Activated naive CD8-positive, alpha-beta T cell (primary cell): ENCODE results near the gene MEGF6.

Source experiments
- H3K27ac Mint-ChIP-seq: one replicate; pipeline ENCODE4 v1.8.0; 2021; ENCODE audit warnings: mixed read lengths
- H3K27me3 Mint-ChIP-seq: one replicate; pipeline ENCODE4 v1.8.0; 2021; ENCODE audit warnings: mixed read lengths
- H3K36me3 Mint-ChIP-seq: one replicate; pipeline ENCODE4 v1.8.0; 2021; ENCODE audit warnings: mixed read lengths
- H3K4me1 Mint-ChIP-seq: one replicate; pipeline ENCODE4 v1.8.0; 2021; ENCODE audit warnings: low read depth, mixed read lengths
- H3K4me3 Mint-ChIP-seq: one replicate; pipeline ENCODE4 v1.8.0; 2021; ENCODE audit warnings: mild to moderate bottlenecking, mixed read lengths
- H3K9me3 Mint-ChIP-seq: one replicate; pipeline ENCODE4 v1.8.0; 2021; ENCODE audit warnings: low read depth, mixed read lengths

Gene MEGF6

GRCh38 chr1:3483380-3483779 is 127.9 kb downstream of the MEGF6 start:
- Mint-ChIP-seq H3K4me3 (no peak overlapping the region), H3K4me1 (peaks cover 2% of the 10 kb centered on the region), H3K27me3 (peaks cover 2% of the 10 kb centered on the region), H3K36me3 (no peaks in the 10 kb centered on the region), H3K27ac (no peak overlapping the region), H3K9me3 (peaks cover 6% of the 10 kb centered on the region)

- no peaks in the 10 kb centered on the region for H3K9me3 Mint-ChIP-seq
- H3K36me3 Mint-ChIP-seq = no peaks in the 10 kb centered on the region
- H3K27me3 Mint-ChIP-seq = peaks cover 2% of the 10 kb centered on the region
- H3K27ac Mint-ChIP-seq = no peak overlapping the region
- H3K4me3 Mint-ChIP-seq = no peak overlapping the region
- peaks cover 2% of the 10 kb centered on the region for H3K4me1 Mint-ChIP-seq
Measured at GRCh38 chr1:3482378-3482849, 128.9 kb downstream of the MEGF6 start.

- Mint-ChIP-seq H3K4me1 (peaks cover 2% of the 10 kb centered on the region), H3K27ac (no peak overlapping the region), H3K9me3 (no peaks in the 10 kb centered on the region), H3K27me3 (peaks cover 2% of the 10 kb centered on the region), H3K36me3 (no peaks in the 10 kb centered on the region), H3K4me3 (no peak overlapping the region)
Measured at GRCh38 chr1:3481836-3482375, 129.4 kb downstream of the MEGF6 start.

DNA sequence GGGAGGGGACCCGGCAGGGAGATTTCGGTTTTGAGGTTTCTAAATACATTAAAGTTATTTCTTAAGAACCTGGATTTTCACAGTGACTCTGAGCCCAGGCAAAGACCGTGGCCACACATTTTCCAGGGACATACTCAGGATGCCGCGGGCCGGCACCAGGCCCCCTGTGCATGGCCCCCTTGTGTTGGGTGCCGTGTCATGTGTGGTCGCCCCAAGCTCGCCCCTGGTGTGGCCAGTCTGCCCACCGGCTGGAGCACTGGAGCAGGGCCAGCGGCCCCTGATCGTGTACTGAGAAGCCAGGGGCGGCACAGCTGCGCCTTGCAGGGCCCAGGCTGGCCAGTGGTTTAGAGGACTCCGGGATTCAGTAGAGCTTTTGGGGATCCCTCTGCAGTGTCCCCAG is 130.3 kb downstream of the MEGF6 start:
- H3K4me3 Mint-ChIP-seq = no peak overlapping the region
- no peaks in the 10 kb centered on the region for H3K9me3 Mint-ChIP-seq
- peaks cover 2% of the 10 kb centered on the region for H3K4me1 Mint-ChIP-seq
- peaks cover 2% of the 10 kb centered on the region for H3K27me3 Mint-ChIP-seq
- no peaks in the 10 kb centered on the region for H3K36me3 Mint-ChIP-seq
- H3K27ac Mint-ChIP-seq = no peak overlapping the region

- no peak overlapping the region for H3K4me3 Mint-ChIP-seq
- peaks cover 2% of the 10 kb centered on the region for H3K27me3 Mint-ChIP-seq
- no peaks in the 10 kb centered on the region for H3K9me3 Mint-ChIP-seq
- H3K27ac Mint-ChIP-seq = no peak overlapping the region
- no peaks in the 10 kb centered on the region for H3K36me3 Mint-ChIP-seq
- H3K4me1 Mint-ChIP-seq = peaks cover 2% of the 10 kb centered on the region
Measured at GRCh38 chr1:3480369-3480719, 131.0 kb downstream of the MEGF6 start.

- H3K4me3 Mint-ChIP-seq = no peak overlapping the region
- peaks cover 2% of the 10 kb centered on the region for H3K27me3 Mint-ChIP-seq
- H3K4me1 Mint-ChIP-seq = peaks cover 2% of the 10 kb centered on the region
- H3K27ac Mint-ChIP-seq = no peak overlapping the region
- H3K9me3 Mint-ChIP-seq = no peaks in the 10 kb centered on the region
- H3K36me3 Mint-ChIP-seq = no peaks in the 10 kb centered on the region
Measured at GRCh38 chr1:3479511-3480368, 131.6 kb downstream of the MEGF6 start.

DNA sequence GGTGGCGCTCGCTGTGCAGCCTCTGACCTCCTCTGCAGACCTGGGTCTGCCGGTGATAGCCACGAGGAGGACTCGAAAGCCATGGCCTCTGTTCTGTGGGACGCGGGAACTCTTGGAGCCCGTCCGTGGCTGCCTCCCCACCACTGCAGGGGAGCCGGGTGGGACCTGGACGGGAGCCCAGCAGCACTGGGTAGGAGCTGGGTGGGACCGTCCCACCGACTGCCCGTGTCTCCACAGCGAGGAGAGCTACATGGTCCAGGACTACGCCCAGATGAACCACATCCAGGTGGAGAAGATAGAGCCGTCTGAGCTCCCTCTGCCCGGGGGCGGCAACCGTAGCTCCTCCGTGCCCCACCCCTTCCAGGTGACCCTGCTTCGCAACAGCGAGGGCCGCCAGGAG is 133.1 kb downstream of the MEGF6 start:
- Mint-ChIP-seq H3K36me3 (no peaks in the 10 kb centered on the region), H3K4me3 (no peak overlapping the region), H3K27ac (no peak overlapping the region), H3K9me3 (no peaks in the 10 kb centered on the region), H3K4me1 (no peaks in the 10 kb centered on the region), H3K27me3 (no peaks in the 10 kb centered on the region)

GRCh38 chr1:3477241-3477995 is 133.9 kb downstream of the MEGF6 start:
- Mint-ChIP-seq H3K27ac (no peak overlapping the region), H3K4me3 (no peak overlapping the region), H3K36me3 (no peaks in the 10 kb centered on the region), H3K4me1 (no peaks in the 10 kb centered on the region), H3K9me3 (no peaks in the 10 kb centered on the region), H3K27me3 (no peaks in the 10 kb centered on the region)

GRCh38 chr1:3476666-3477065 is 134.6 kb downstream of the MEGF6 start:
- H3K4me1 Mint-ChIP-seq = no peaks in the 10 kb centered on the region
- H3K27me3 Mint-ChIP-seq = no peaks in the 10 kb centered on the region
- H3K4me3 Mint-ChIP-seq = no peak overlapping the region
- H3K9me3 Mint-ChIP-seq = no peaks in the 10 kb centered on the region
- H3K27ac Mint-ChIP-seq = no peak overlapping the region
- H3K36me3 Mint-ChIP-seq = no peaks in the 10 kb centered on the region

GRCh38 chr1:3475839-3476573 is 135.3 kb downstream of the MEGF6 start:
- Mint-ChIP-seq H3K4me3 (no peak overlapping the region), H3K27me3 (no peaks in the 10 kb centered on the region), H3K36me3 (no peaks in the 10 kb centered on the region), H3K4me1 (no peaks in the 10 kb centered on the region), H3K9me3 (no peaks in the 10 kb centered on the region), H3K27ac (no peak overlapping the region)

GRCh38 chr1:3474421-3474820 is 136.9 kb downstream of the MEGF6 start:
- no peaks in the 10 kb centered on the region for H3K36me3 Mint-ChIP-seq
- no peak overlapping the region for H3K27ac Mint-ChIP-seq
- H3K27me3 Mint-ChIP-seq = no peaks in the 10 kb centered on the region
- H3K4me1 Mint-ChIP-seq = no peaks in the 10 kb centered on the region
- no peaks in the 10 kb centered on the region for H3K9me3 Mint-ChIP-seq
- no peak overlapping the region for H3K4me3 Mint-ChIP-seq

- H3K27ac Mint-ChIP-seq = no peak overlapping the region
Measured at GRCh38 chr1:3474016-3474415, 137.3 kb downstream of the MEGF6 start.

DNA sequence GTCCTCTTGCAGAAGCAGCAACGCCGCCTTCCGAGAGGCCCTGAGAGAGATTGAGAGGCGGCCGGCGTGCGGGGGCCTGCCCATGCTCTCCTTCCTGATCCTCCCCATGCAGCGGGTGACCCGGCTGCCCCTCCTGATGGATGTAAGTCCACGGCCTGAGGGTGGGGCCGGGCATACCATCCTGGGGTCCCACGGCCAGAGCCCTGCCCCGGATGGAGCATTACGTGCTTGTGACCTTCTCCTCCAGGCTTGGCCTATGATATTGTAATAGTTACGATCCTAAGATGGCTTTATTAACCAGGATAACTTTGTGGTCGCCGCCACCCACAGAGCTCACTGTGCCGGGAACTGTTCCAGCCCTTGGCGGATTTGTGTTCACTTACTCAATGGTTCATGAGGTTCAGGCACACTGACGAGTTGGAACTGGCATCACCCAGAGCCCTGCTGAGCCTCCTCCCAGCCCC is 137.9 kb downstream of the MEGF6 start:
- no peaks in the 10 kb centered on the region for H3K4me1 Mint-ChIP-seq
- no peaks in the 10 kb centered on the region for H3K36me3 Mint-ChIP-seq
- H3K27ac Mint-ChIP-seq = no peak overlapping the region
- no peak overlapping the region for H3K4me3 Mint-ChIP-seq
- H3K27me3 Mint-ChIP-seq = no peaks in the 10 kb centered on the region
- no peaks in the 10 kb centered on the region for H3K9me3 Mint-ChIP-seq

More at GRCh38 chr1:3474016-3474415, 137.3 kb downstream of the MEGF6 start:
- Mint-ChIP-seq H3K4me1 (no peaks in the 10 kb centered on the region), H3K4me3 (no peak overlapping the region), H3K36me3 (no peaks in the 10 kb centered on the region), H3K9me3 (no peaks in the 10 kb centered on the region), H3K27me3 (no peaks in the 10 kb centered on the region)

- Mint-ChIP-seq H3K27ac (no peak overlapping the region), H3K36me3 (no peaks in the 10 kb centered on the region), H3K9me3 (no peaks in the 10 kb centered on the region), H3K4me1 (no peaks in the 10 kb centered on the region), H3K4me3 (no peak overlapping the region), H3K27me3 (no peaks in the 10 kb centered on the region)
Measured at GRCh38 chr1:3472906-3473305, 138.4 kb downstream of the MEGF6 start.
